OCI-LY7 (cell line): Measurements from ENCODE around the gene CTDNEP1. TPM values are rescaled to one million over a fixed set of nuclear protein-coding genes. Genes with fewer than 3 reads are reported as not detected.
A peak's percentile ranks its signal among the peaks of the same experiment; 100 is the strongest.

ENCODE experiments used
- BruUV-seq: library from RNA; stranded (reverse); fragments of 400-500 nt; replicated peaks from 2 replicates; lab custom pipeline; 2021; lab: Mats Ljungman, UMichigan
- CTCF ChIA-PET: fragments of 300-600 bp; sonication (Branson Sonifier 250); formaldehyde crosslinking; loops from one replicate; lab custom pipeline; 2022; ENCODE audit warnings: antibody characterized with exemption; ENCODE audit not compliant: unreplicated experiment; lab: Charles Lee
- POLR2A ChIA-PET: fragments of 300-600 bp; sonication (Branson Sonifier 250); formaldehyde crosslinking; loops from one replicate; lab custom pipeline; 2022; ENCODE audit warnings: antibody characterized with exemption; lab: Charles Lee
- DNase-seq: peaks from one replicate; pipeline ENCODE4 v3.0.0-alpha.2; 2015; ENCODE audit warnings: low spot score
- H2AFZ ChIP-seq: fragments of 200-600 bp; sonication (generic), shearing (Covaris generic); 2 replicates; pipeline ENCODE4 v1.6.1; 2014; ENCODE audit warnings: mild to moderate bottlenecking, antibody characterized with exemption, low read length, moderate library complexity
- H3K27ac ChIP-seq: fragments of 200-600 bp; sonication (generic); 2 replicates; pipeline ENCODE4 v1.5.1; 2014; ENCODE audit warnings: mixed run types, low read depth, mild to moderate bottlenecking, moderate library complexity, low read length, inconsistent platforms; ENCODE audit not compliant: poor library complexity, severe bottlenecking
- H3K36me3 ChIP-seq: fragments of 200-600 bp; sonication (generic); 2 replicates; pipeline ENCODE4 v1.6.1; 2014; ENCODE audit warnings: mild to moderate bottlenecking, antibody characterized with exemption, low read length, moderate library complexity, mixed read lengths; ENCODE audit not compliant: insufficient read depth
- H3K4me1 ChIP-seq: fragments of 200-600 bp; sonication (generic); 2 replicates; pipeline ENCODE4 v1.5.1; 2014; ENCODE audit warnings: mild to moderate bottlenecking, low read length; ENCODE audit not compliant: insufficient read depth, poor library complexity, severe bottlenecking
- H3K4me2 ChIP-seq: fragments of 200-600 bp; sonication (generic); 2 replicates; pipeline ENCODE4 v1.6.1; 2014; ENCODE audit warnings: mild to moderate bottlenecking, low read length
- H3K4me3 ChIP-seq: fragments of 200-600 bp; sonication (generic); 2 replicates; pipeline ENCODE4 v1.5.1; 2014; ENCODE audit warnings: mild to moderate bottlenecking, low read depth, low read length; ENCODE audit not compliant: poor library complexity, severe bottlenecking
- H3K79me2 ChIP-seq: fragments of 200-600 bp; sonication (generic); 2 replicates; pipeline ENCODE4 v1.6.1; 2016; ENCODE audit warnings: low read depth, mild to moderate bottlenecking, low read length, moderate library complexity, mixed read lengths; ENCODE audit not compliant: insufficient read depth
- H3K9me2 ChIP-seq: fragments of 200-600 bp; sonication (generic); 2 replicates; pipeline ENCODE4 v1.6.1; 2016; ENCODE audit warnings: mild to moderate bottlenecking, low read length, mixed read lengths; ENCODE audit not compliant: insufficient read depth
- H3K9me3 ChIP-seq: fragments of 200-600 bp; sonication (generic); 2 replicates; pipeline ENCODE4 v1.6.1; 2014; ENCODE audit warnings: mild to moderate bottlenecking, mixed run types, low read length, mixed read lengths
- H4K20me1 ChIP-seq: fragments of 200-600 bp; sonication (generic); 2 replicates; pipeline ENCODE4 v1.6.1; 2014; ENCODE audit warnings: mild to moderate bottlenecking, antibody characterized with exemption, low read length, moderate library complexity, mixed read lengths; ENCODE audit not compliant: insufficient read depth
- EZH2phosphoT487 ChIP-seq: fragments of 200-600 bp; sonication (generic); IDR thresholded peaks from 2 replicates; pipeline ENCODE4 v1.6.1; 2018; ENCODE audit warnings: low read depth, borderline replicate concordance, mild to moderate bottlenecking, mixed run types, antibody characterized with exemption, low read length, moderate library complexity, mixed read lengths
- intact Hi-C: fragments of 100-400 bp; cut with micrococcal nuclease; formaldehyde crosslinking; loops from one replicate; pipeline ENCODE4 v1.10.0; 2022; ENCODE audit not compliant: unreplicated experiment
- total RNA-seq, 2 experiments: library from RNA; depleted of rRNA in 1 of 2; stranded (reverse); fragments of >200 nt in 1 of 2; shearing (Covaris generic) in 1 of 2; gene quantifications; 2 replicates each; pipeline ENCODE4 v1.2.3, GENCODE V29; 2014 to 2022
- TF ChIP-seq, protein P1 (sequence below): fragments of 200-600 bp; sonication (generic); conservative IDR thresholded peaks from 2 replicates; pipeline ENCODE4 v1.5.1; 2014; ENCODE audit warnings: mild to moderate bottlenecking, antibody characterized with exemption, low read length, moderate library complexity, mixed read lengths

Gene CTDNEP1
- total RNA-seq, 2 experiments from 2014 or later: 52.1 to 173 TPM

DNA sequence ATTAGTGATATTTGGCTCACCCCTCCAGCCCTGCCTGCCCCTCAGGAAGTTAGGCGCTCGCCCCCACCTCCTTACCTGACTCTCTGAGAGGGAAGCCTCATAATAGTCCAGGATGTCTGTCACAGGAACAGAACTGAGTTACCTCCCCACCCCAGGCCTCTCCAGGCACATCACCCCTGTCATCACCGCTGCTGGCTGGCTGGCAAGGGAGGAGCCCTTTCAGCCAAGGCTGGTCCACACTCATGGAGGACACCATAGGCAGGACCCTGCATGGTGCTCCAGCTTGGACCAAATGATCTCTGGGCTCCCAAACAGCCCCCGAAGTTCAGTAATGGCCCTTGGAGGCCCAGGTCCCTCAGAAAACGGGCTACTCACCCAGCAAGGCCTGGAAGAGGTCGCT, 33.4 kb downstream of the CTDNEP1 start:
- Histone ChIP-seq H3K27ac (peak overlapping the region; percentile 71), H3K36me3 (peaks cover 25% of the 10 kb centered on the region; the same call in 1 of the 2 replicates), H3K4me2 (peak overlapping the region; percentile 91), H4K20me1 (no peaks in the 10 kb centered on the region), H2AFZ (peak overlapping the region; percentile 17; the same call in 1 of the 2 replicates), H3K4me3 (peak overlapping the region; percentile 75), H3K9me2 (no peaks in the 10 kb centered on the region), H3K4me1 (peaks cover 64% of the 10 kb centered on the region), H3K79me2 (peaks cover 19% of the 10 kb centered on the region), H3K9me3 (no peaks in the 10 kb centered on the region)
- intact Hi-C loops: no loop called here
- ChIA-PET CTCF (no interaction called here), POLR2A (no interaction called here)
- no TSS peak for BruUV-seq
- TF ChIP-seq EZH2phosphoT487: no peak
- TF ChIP-seq, protein P1, sequence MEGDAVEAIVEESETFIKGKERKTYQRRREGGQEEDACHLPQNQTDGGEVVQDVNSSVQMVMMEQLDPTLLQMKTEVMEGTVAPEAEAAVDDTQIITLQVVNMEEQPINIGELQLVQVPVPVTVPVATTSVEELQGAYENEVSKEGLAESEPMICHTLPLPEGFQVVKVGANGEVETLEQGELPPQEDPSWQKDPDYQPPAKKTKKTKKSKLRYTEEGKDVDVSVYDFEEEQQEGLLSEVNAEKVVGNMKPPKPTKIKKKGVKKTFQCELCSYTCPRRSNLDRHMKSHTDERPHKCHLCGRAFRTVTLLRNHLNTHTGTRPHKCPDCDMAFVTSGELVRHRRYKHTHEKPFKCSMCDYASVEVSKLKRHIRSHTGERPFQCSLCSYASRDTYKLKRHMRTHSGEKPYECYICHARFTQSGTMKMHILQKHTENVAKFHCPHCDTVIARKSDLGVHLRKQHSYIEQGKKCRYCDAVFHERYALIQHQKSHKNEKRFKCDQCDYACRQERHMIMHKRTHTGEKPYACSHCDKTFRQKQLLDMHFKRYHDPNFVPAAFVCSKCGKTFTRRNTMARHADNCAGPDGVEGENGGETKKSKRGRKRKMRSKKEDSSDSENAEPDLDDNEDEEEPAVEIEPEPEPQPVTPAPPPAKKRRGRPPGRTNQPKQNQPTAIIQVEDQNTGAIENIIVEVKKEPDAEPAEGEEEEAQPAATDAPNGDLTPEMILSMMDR: no peak
- no peak for DNase-seq

DNA sequence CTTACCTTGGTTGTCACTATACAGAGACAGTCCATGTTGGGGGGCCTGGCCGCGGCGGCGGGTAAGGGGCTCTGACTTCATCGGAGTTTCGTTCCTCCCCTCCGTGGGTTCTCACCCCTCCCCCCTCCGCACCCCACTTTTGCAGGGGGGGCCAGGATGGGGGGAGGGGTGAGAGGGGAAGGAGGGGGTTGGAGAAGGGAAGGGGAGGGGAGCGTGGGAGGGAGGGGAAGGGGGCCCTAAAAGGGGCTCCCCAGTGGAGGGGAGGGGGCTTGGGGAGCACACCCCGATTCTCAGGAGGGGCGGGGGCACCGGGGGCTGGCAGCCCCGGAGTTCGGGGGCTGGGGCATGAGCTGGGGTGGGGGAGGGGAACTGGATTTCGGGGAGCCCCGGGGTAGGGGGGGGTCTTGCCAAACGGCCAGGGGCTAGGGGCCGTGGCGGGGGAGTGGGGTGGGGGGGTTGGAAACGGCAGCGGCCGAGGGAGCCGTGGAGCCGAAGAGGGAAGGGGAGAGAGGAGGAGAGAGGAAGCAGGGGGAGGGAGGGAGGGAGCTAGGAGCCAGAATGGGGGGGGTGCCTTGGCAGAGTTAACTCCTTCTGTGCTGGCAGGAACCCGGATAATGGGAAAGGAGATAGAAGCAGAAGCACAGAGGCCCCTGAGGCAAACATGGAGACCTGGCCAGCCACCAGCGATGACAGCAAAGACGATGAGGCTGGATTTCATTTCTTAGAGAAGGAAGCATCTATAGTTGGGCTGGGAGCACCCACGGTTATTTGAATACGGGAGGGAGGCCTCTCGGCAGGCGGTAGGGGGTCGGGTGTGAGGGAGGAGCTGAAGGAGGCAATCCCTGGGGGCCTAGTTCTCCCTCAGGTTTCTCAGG, 34.2 kb downstream of the CTDNEP1 start:
- DNase-seq: peak; percentile 68
- intact Hi-C loops: no loop called here
- Histone ChIP-seq H3K9me3 (no peaks in the 10 kb centered on the region), H3K9me2 (no peaks in the 10 kb centered on the region), H2AFZ (peak overlapping the region; percentile 17; the same call in 1 of the 2 replicates), H3K4me1 (peaks cover 64% of the 10 kb centered on the region), H3K4me3 (peak overlapping the region; percentile 75), H3K27ac (peak overlapping the region; percentile 71), H3K36me3 (peaks cover 17% of the 10 kb centered on the region; the same call in 1 of the 2 replicates), H3K79me2 (peaks cover 24% of the 10 kb centered on the region), H4K20me1 (no peaks in the 10 kb centered on the region), H3K4me2 (peak overlapping the region; percentile 91)
- ChIA-PET CTCF (no interaction called here), POLR2A (interaction anchor here (0.6 kb wide), 2 partner anchors 47 to 263 kb away, joined by 3 read pairs; no protein-coding TSS in a partner anchor)
- BruUV-seq: no TSS peak
- TF ChIP-seq EZH2phosphoT487: no peak
- TF ChIP-seq, protein P1: no peak
